GM18519 (cell line): Measurements from ENCODE around the gene RFTN1.

Source experiments
- ATAC-seq: cut with Tn5 transposase; IDR thresholded peaks from one replicate; pipeline ENCODE4 v1.9.1; 2021; ENCODE audit warnings: mild to moderate bottlenecking, moderate library complexity; ENCODE audit not compliant: unreplicated experiment, low FRiP score

Gene RFTN1

GRCh38 chr3:16290827-16291196 lies 222.7 kb downstream of the RFTN1 start:
- no peak for ATAC-seq

GRCh38 chr3:16290007-16290826 lies 223.3 kb downstream of the RFTN1 start:
- no peak for ATAC-seq

- no peak for ATAC-seq
These were observed 224.2 kb downstream of the RFTN1 start for GRCh38 chr3:16289144-16289889.

GRCh38 chr3:16288664-16289063 lies 224.8 kb downstream of the RFTN1 start:
- ATAC-seq, result no peak

GRCh38 chr3:16286751-16287543 lies 226.6 kb downstream of the RFTN1 start:
- ATAC-seq, result no peak

- ATAC-seq, result no peak
These were observed 227.3 kb downstream of the RFTN1 start for GRCh38 chr3:16286161-16286560.

GRCh38 chr3:16284633-16285032 lies 228.9 kb downstream of the RFTN1 start:
- no peak for ATAC-seq

- ATAC-seq, result no peak
These were observed 232.8 kb downstream of the RFTN1 start for GRCh38 chr3:16280671-16281070.

GRCh38 chr3:16279010-16279801 lies 234.3 kb downstream of the RFTN1 start:
- ATAC-seq, result no peak

GRCh38 chr3:16277471-16277870 lies 236.0 kb downstream of the RFTN1 start:
- ATAC-seq, result no peak

- ATAC-seq, result no peak
These were observed 239.6 kb downstream of the RFTN1 start for GRCh38 chr3:16273867-16274266.

- ATAC-seq, result no peak
These were observed 240.9 kb downstream of the RFTN1 start for GRCh38 chr3:16272588-16272987.

- no peak for ATAC-seq
These were observed 242.6 kb downstream of the RFTN1 start for GRCh38 chr3:16270855-16271254.

GRCh38 chr3:16266714-16267113 lies 246.8 kb downstream of the RFTN1 start:
- ATAC-seq, result no peak
